Stimulated activated CD8-positive, alpha-beta memory T cell treated with anti-CD3 and anti-CD28 coated beads, Interleukin-7, amount 100 ng/mL, for 4 hours (primary cell): Measurements from ENCODE around the gene MACROD2.

ENCODE experiments used
- DNase-seq, 2 donors: peaks; one replicate each; pipeline ENCODE4 v3.0.0-alpha.2; 2020; ENCODE audit warnings: low read depth in 2 of 2

Gene MACROD2

DNA sequence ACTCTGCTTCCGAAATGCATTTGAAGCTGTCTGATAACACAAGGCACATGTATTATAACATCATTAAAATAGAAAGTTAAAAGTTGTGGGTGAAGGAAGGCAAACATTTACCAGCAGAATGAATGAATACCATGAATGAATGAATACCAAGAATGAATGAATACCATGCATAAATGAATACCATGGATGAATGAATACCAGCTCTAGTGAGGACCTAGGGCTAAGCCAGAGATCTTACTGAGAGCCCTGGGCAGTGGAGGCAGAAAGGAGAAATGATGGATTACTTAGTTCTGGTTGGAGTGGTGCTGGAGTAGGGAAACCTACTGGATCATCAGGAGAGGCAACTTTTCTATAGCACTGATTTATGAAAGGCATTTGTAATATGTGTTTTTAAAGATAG, 1579.9 kb downstream of the MACROD2 start:
- DNase-seq: no peak

DNA sequence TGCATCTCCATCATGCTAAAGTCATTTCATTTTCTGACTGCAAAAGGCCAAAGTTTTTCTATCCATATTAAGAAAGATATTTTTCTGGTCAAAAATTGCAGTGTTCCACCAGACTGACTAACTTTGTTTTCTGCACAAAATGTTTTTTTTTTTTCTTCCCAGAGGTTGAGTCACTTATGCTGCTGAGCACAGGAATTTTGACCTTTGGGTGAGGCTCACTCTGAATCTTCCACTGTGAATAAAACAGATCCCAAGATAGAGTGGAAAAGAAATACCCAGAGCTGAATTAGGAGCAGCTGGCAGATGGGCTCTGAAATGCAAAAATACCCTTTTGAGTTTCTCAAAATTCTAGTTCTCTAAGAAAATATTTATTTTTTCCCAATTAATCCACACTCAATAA, 1581.1 kb downstream of the MACROD2 start:
- DNase-seq: no peak

DNA sequence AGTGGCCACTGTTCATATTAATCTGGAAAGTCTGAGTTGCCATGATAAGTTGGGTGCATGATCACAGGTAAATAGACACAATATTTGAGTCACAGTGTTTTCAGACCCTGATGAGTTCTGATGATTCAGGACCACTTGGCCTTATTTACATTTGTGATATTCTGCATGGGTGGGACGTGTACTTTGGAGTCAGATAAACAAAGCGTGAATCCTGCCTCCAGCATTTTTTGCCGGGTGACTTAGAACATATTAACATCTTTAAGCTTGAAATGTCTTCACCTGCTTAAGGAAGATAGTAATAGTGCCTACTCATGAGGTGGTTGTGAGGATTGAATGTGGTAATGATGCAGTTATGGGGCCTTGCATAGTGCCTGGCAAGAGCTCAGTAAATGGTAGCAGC, 1582.8 kb downstream of the MACROD2 start:
- no peak for DNase-seq

DNA sequence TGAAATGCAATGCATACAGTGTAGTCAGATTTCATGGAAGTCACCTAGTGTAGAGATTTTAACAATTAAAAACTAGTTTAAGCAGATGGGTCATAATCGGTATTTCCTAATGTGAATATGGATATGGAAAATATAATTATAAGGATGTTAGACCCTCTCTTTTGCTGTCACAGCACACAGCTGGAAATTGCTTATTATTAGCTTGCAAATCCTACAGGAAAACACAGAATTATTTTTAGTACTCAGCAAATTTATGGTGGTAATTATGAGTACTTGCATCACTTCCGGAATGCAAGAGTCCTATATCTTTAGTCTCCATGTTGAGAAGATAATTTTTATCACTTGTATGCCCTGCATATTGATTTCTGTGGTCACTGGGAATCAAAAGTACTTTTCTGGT, 1584.4 kb downstream of the MACROD2 start:
- DNase-seq: no peak

DNA sequence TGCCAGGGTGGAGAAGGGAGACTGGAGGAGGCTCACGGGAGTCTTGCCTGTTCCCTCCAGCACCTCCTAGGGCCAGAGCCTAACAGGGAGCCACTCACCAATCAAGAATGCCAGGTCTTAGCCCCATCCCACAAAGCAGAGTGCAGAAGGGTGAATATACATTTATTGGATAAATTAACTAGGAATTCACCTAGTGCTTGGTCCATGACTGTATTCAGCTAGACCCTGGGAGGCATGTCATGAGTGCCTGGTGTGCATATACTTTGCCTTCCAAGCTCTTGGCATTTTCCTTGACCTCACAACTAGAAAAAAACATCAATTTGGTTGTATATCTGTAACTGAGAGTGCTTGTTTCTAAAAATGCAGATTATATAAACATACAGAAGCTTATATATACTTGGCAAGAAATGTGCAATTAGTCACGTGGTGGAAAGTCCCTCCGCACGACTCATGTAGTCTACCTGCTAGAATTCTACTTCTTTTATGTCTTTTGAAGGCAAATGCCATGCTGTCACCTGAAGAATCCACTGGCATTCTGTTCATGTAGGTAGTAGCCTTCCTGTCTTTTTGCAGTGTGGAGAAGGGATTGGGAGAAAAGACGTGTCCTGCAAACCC, 1586.9 kb downstream of the MACROD2 start:
- no peak for DNase-seq

DNA sequence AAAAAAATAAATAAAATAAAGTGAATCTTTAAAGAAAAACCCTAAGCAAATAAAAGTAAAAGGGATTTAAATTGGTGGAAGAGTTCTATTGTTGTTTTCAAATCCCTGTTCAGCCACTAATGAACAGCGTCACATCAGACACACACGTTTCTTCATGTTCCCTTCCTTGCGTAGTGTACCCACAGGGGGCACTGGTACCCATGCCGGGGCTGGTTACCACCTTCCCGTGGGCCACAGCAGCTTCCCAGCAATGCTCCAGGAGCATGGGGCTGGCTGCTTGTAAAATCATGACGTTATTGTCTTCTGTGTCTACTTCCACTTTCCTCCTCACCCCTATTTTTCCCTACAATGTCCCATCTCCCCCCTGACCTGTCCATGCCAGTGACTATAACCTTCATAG, 1589.2 kb downstream of the MACROD2 start:
- no peak for DNase-seq

DNA sequence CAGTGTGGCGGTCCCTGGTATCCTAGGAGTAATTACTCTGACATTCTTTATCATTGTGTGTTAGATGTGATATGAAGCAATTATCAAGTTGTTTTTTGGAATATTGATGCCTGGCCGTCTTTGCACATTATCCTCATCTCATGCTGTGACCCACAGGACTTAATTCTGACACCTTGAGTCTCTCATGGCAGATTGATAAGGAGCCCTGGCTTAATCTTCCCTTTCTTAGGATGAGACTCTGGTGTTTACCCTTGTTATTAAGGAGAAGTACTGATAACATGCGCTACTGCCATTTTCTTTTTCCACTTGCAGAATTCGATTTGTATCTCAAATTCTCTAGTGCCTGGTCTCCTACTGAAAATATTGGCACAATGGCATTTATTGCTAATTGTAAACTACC, 1597.8 kb downstream of the MACROD2 start:
- DNase-seq: no peak

DNA sequence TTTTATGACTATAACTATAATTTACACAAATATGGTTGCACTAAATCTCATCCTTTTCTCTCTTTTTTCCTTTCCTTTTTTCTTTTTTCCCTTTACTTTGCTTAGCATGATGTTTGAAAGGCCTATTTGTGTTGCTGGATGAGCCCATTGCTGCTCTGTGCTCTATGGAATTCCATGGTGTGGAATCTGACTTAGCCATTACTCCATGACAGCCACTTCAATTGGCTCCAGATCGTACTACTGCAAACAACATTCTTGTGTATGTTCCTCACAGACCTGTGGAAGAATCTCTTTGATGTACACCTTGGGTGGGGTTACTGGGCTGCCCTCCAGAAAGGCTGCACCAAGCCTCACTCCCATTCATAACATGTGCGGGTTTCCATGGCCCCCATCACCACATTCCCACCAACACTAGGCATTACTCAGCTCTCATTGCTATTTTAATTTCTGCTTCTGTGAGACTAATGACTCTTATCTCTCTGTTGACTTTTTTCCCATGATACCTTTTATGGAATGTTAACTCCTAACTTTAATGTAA, 1598.9 kb downstream of the MACROD2 start:
- no peak for DNase-seq

DNA sequence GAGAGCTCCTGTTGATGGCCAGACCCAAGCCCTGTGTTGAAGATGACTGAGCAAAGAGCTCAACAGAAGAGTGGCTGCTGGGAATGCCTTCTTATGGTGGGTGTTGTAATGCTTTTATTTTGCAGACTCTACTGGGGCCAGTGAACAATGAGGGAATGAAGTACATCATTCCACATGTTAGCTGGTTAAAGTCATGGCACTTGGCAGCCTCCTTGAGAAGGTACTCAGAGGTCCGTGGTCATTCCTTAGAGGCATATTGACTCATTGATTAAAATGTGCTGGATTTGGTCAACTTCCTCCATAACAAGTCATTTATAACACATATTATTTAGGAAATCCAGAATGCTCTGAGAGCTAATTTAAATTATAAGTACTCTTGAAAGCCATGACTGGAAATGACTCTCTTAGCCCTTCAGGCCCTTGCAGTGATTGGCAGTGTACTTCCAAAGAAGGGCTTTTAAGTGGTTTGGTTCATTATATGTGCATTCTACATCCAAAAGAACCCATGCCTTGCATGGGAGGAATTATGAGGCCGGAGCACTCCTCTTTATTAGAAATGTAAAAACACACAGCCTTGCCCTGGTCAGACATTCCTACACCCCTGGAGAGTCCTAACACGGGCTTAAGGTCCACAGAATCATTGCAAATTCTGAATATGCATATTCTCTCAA, 1601.0 kb downstream of the MACROD2 start:
- DNase-seq: no peak

DNA sequence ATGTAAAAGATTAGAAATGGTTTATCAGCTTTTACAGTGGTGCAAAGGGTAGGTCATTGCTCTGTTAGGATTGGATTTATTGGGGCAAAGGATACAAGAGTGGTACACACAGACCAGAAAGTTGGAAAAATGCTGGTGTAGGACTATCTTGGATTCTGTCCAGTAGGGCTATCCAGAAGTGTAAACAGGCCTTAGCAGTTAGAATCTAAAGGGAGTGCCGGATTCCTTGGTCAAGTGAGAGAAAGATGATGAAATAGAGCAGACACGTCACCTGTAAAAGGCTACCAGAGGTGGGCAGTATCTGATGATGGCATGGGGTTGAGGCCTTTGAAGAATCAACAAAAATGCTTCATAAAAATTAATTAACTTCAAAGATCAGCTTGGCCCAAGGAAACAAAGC, 1602.0 kb downstream of the MACROD2 start:
- DNase-seq: no peak

DNA sequence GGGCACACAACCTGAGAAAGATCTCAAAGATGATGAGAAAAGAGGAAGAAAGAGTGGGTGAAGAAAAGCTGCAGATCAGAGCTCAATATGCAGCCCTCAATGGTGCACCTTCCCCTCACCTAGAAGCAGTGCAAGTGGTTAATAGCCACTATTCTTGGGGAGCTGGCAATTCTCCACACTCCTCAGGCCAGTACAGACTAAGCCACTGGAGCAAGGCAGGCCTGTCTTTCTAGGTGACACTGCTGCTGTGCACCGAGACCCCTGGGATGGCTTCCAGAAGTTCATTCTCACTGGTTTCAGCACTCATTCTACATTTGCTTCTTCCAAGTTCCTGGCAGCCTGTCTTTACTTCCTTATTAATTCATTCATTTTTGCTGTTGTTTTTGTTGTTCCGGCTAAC, 1604.6 kb downstream of the MACROD2 start:
- DNase-seq: no peak

DNA sequence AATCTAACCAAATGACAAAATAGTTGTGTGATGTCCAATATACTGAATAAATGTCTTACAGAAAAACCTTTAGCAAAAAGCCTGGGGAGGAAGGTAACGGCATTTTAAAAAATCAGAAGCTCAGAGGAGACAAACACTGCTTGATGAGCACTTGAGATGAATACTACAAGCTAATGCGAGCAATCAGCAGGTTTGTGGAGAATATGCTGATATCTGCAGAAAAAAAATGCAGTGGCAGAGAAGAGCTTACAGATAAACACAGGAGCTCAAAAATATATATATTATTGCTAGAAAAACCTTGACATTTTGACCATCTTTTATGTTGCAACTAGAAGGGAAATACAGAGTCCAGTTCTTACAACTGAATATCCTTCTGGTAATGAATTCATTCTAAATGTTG, 1605.2 kb downstream of the MACROD2 start:
- no peak for DNase-seq

DNA sequence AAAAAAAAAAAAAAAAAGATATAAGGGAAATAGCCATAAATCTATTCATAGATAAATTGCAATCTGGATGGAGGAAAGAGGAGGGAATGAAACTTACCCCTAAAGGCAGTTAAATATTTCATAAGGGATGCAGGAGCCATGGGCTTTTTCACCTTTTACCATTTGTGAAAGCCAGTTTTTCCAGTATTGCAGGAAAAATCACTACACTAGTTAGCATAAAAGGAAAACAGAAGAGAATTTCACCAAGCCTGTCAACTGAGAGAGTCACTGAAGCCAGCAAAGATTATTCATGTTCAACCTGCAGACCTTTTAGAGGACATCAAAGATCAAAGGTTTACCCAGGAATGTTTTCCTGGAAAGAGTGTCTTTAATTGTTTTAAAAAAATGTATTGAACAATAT, 1608.2 kb downstream of the MACROD2 start:
- DNase-seq: no peak

DNA sequence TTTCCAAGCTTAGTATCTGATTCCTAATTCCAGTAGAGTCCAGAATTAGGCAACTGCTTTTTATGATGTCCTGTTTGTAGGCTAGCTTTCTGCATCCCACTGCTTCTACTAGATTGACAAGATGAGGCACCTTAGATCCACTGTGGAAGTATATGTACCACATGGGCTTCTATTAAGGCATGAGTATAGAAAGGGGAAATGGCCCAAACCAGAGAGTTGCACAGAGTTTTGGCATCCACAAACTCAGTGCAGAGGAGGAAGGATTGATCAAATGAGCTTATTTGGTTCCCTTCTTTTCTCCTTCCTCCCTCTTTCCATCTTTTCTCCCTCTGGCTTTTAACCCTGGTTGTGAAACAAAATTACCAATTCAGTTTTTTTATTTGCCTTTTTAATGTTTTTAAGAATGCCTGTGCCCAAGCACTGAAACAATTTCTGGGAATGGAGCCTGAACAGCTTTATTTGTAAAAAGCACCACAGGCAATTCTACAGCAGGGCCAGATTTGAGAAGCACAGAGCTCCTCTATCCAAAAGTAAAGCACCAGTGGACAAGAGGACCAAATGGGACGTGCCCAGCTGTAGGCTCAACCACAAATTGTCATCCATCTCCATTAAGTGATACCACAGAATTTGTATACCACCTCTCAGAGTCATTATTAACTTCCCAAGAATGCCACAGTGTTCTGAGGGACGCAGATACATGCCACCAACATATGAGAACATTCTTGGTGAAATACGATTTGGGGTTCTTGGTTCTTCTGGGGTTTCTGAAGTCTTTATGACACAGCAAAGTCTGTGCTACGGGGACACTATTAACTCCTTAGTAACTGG, 1608.9 kb downstream of the MACROD2 start:
- DNase-seq: no peak

DNA sequence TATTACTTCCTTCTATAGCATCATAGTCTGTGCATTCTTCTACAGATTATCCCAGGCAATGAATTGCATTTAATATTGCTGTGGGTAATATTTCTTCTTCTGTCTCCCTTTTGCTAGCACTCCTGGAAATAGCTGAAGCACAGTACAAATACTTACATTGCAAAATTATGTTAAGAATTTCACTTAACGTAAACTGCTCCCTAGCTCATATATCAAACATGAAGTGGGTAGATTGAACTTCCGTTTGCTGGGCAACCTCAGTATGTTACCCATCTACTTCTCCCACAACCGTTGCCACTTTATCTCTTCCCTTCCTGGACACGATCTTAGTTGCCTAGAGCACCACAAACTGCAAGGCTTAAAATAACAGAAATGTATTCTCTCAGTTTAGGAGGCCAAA, 1614.6 kb downstream of the MACROD2 start:
- DNase-seq: no peak

DNA sequence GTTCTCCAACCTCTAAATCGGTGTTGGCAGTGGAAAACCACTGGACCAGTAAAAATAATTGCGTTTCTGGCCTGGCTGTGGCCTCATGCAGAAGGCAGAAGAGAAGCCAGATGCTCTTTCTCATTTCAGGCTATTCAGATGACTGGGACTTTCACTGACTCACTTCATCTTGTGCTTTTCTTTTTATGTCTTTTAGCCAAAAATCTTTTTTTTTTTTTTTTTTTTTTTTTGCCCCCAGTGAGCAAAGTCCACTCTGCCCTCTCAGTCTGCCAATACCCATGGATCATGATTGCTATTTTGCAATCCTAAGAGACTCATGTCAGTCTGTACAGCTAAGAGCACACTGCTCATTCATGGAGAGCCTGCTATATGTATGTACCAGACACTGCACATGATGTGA, 1615.5 kb downstream of the MACROD2 start:
- no peak for DNase-seq

DNA sequence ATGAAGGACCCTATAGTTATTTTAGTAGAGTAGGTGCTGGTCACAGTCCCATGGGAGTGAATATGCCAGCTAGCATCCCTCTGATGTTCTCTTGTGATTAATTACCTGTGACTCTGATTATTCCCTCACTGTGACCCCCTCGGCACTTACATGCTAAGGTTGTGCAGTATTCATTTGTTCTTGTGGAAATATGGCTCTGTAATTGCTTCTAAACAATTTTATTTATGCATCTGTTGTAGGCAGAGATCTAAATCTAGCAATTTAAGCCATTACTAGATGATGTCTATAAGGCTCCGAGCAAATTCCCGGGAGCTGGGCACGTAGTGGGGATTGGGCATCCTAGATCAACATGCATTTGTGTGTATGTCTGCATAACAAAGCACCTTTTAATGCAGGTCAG, 1616.2 kb downstream of the MACROD2 start:
- DNase-seq: no peak

DNA sequence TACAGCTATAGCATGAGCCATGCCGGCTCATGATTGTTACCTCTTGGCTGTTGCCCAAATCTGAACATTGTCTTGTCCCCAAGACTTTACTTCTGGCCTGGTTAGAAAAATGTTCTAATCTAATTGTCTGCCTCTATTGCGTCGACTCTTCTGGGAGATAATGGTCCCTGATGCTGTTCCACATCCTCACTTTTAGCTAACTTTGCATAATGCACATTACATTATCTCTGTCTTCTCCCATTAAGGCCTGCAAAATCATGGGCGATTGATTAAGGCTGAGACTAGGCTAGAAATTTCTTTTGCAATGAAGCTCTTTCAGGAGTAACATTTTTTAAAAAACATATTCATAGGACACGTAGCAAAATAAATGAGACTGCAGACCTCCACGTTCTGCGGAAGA, 1616.9 kb downstream of the MACROD2 start:
- no peak for DNase-seq

DNA sequence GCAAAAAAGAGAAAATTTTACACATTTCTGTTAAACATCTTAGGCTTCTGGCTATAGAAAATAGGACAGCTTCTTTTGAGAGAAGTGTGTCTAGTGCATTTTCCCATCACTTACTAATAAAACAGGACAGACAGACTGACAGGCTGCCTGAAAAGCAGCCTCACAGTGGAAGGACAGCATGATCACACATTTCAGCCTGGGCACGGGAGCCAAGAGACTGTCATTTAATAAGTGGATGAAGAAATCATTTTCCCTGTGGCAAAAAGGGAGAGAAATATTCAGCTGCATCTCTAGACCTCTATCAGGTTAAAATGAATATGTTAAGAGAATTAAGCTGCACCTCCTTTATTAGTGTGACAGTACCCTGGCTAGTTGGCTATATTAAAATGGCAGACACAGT, 1617.5 kb downstream of the MACROD2 start:
- DNase-seq: no peak

DNA sequence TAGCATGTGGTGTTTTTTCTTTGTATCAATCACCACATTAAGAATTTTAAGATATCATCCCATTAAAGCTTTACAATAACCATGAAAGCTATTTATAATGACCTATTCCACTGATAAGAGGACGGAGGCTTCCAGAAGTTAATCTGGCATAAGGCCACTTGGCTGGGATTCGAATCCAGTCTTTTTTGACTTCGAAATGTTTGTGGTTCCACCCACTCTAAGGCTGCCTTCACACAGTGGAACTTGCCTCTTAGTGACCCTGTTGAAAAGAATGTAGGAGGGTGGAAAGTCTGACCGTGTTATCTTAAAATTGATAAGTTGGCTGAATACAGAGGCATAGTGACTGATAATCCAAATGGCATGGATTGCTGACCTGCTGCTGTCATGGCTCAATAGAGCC, 1618.2 kb downstream of the MACROD2 start:
- no peak for DNase-seq

DNA sequence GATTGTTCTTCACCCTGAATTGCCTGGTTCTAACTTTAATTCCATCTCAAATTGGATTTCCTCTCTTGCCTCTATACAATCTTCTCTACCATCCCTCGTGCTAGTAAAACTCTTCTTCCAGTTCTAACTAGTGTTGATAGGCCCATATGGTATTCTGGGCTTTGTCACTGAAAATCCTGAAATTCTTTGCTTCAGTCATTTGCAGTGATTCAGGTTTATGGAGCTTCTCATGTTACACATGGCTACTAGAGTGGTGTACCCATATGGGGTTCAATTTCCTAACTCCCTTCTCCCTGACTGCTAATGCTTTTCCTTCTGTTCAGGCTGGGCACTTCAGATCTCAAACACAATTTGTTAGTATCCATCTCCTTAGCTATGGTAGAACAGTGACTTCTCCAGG, 1621.3 kb downstream of the MACROD2 start:
- no peak for DNase-seq

DNA sequence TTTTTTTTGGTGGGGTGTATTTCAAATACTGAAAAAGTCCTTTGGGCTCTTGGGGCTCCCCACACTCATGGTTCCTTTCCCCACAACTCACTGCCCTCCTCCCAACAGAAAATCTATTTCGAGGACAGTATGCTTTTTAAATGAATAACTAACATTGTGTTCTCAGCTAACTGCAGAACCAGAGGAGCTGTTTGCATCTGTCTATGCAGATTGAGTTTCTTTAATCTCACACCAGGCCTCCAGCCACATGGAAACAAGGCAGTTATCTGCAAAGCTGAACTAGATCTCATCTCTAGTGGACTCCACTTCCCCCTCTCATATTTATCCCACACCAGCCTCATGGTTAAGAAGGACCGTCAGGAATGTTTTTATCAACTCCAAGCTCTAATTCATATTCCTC, 1622.8 kb downstream of the MACROD2 start:
- no peak for DNase-seq

DNA sequence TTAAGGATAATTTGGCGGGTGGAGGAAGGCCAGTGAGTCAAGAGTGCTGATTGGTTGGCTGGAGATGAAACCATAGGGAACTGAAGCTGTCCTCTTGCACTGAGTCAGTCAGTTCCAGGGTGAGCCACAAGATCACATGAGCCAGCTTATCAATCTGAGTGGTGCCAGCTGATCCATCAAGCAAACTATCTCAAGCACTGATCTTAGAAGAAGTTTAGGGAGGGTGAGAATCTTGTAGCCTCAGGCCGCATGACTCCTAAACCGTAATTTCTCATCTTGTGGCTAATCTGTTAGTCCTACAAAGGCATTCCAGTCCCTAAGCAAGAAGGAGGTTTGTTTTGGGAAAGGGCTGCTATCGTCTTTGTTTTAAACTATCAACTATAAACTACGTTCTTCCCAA, 1623.6 kb downstream of the MACROD2 start:
- no peak for DNase-seq
